GM23338 (cell line): Measurements from ENCODE around the gene BAIAP2.

Experiments used
- CREB1 ChIP-seq: fragments of 250-450 bp; sonication (Bioruptor Pico); IDR thresholded peaks from 2 replicates; pipeline ENCODE4 v1.5.0; 2020; ENCODE audit warnings: low read depth, mild to moderate bottlenecking, moderate library complexity
- CTCF ChIP-seq, 2 experiments: fragments of 200-600 bp in 1 of 2; sonication (generic) in 1 of 2; conservative IDR thresholded peaks; 2 replicates each; pipeline versions ENCODE4 v1.5.1 to v1.6.1; 2016 to 2017; ENCODE audit warnings: antibody characterized with exemption in 2 of 2, low read depth in 2 of 2, mild to moderate bottlenecking in 2 of 2, moderate library complexity in 1 of 2
- EZH2 ChIP-seq: fragments of 200-600 bp; sonication (generic); IDR thresholded peaks from one replicate; pipeline ENCODE4 v1.8.0; 2017; ENCODE audit warnings: antibody characterized with exemption, mild to moderate bottlenecking, low read depth; ENCODE audit not compliant: unreplicated experiment
- EZH2phosphoT487 ChIP-seq: fragments of 200-600 bp; sonication (generic); IDR thresholded peaks from one replicate; pipeline ENCODE4 v1.8.1; 2018; ENCODE audit warnings: antibody characterized with exemption; ENCODE audit not compliant: unreplicated experiment
- POLR2AphosphoS5 ChIP-seq: IDR thresholded peaks from 2 replicates; pipeline ENCODE4 v1.6.1; 2016; ENCODE audit warnings: antibody characterized with exemption, low read depth
- ZNF331 ChIP-seq: fragments of 250-450 bp; sonication (Bioruptor Pico); IDR thresholded peaks from 2 replicates; pipeline ENCODE4 v1.5.0; 2020; ENCODE audit warnings: low read depth, mild to moderate bottlenecking, moderate library complexity

- TF ChIP-seq EZH2 (no peak), POLR2AphosphoS5 (no peak), CTCF (conservative IDR thresholded peaks at IDR 0.05; ENCODE audit: low read depth in 2 of 2) (no peak), CREB1 (CRISPR knock-in tag) (no peak), ZNF331 (CRISPR knock-in tag) (no peak), EZH2phosphoT487 (no peak)
Observed at GRCh38 chr17:81043319-81043724, 8.4 kb downstream of the BAIAP2 start.
